Panc1 (cell line): ENCODE data around the gene SLC27A5.

Experiments used
- TF ChIP-seq, protein P1 (sequence below): fragments of 450-650 bp; IDR thresholded peaks from 2 replicates; pipeline ENCODE4 v1.5.1; 2017; ENCODE audit warnings: mild to moderate bottlenecking
- TF ChIP-seq, protein P2 (sequence below), 2 experiments: IDR thresholded peaks; 2 replicates each; pipeline ENCODE4 v1.6.1; 2011 to 2012; ENCODE audit warnings: low read depth in 2 of 2, control low read depth in 1 of 2, low read length in 1 of 2, mild to moderate bottlenecking in 1 of 2, moderate library complexity in 1 of 2; ENCODE audit not compliant: insufficient read depth in 1 of 2

DNA sequence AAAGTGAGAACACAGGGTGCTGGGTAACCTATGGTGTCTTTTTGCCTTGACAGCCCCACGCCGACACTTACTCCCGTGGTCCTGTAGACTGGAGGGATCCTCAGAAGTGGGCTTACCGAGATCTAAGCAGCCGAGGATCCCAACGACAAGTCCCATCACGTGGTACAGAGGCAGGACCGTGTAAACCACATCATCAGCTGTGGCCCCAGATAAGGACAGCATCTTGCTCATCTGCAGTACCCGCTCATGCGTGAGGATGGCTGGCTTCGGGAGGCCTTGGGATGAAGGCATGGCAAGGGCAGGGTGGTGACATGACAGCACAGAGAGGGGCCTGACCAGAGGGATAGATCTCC lies 2.1 kb downstream of the SLC27A5 start:
- TF ChIP-seq, protein P1, sequence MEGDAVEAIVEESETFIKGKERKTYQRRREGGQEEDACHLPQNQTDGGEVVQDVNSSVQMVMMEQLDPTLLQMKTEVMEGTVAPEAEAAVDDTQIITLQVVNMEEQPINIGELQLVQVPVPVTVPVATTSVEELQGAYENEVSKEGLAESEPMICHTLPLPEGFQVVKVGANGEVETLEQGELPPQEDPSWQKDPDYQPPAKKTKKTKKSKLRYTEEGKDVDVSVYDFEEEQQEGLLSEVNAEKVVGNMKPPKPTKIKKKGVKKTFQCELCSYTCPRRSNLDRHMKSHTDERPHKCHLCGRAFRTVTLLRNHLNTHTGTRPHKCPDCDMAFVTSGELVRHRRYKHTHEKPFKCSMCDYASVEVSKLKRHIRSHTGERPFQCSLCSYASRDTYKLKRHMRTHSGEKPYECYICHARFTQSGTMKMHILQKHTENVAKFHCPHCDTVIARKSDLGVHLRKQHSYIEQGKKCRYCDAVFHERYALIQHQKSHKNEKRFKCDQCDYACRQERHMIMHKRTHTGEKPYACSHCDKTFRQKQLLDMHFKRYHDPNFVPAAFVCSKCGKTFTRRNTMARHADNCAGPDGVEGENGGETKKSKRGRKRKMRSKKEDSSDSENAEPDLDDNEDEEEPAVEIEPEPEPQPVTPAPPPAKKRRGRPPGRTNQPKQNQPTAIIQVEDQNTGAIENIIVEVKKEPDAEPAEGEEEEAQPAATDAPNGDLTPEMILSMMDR, result no peak
- TF ChIP-seq, protein P2, sequence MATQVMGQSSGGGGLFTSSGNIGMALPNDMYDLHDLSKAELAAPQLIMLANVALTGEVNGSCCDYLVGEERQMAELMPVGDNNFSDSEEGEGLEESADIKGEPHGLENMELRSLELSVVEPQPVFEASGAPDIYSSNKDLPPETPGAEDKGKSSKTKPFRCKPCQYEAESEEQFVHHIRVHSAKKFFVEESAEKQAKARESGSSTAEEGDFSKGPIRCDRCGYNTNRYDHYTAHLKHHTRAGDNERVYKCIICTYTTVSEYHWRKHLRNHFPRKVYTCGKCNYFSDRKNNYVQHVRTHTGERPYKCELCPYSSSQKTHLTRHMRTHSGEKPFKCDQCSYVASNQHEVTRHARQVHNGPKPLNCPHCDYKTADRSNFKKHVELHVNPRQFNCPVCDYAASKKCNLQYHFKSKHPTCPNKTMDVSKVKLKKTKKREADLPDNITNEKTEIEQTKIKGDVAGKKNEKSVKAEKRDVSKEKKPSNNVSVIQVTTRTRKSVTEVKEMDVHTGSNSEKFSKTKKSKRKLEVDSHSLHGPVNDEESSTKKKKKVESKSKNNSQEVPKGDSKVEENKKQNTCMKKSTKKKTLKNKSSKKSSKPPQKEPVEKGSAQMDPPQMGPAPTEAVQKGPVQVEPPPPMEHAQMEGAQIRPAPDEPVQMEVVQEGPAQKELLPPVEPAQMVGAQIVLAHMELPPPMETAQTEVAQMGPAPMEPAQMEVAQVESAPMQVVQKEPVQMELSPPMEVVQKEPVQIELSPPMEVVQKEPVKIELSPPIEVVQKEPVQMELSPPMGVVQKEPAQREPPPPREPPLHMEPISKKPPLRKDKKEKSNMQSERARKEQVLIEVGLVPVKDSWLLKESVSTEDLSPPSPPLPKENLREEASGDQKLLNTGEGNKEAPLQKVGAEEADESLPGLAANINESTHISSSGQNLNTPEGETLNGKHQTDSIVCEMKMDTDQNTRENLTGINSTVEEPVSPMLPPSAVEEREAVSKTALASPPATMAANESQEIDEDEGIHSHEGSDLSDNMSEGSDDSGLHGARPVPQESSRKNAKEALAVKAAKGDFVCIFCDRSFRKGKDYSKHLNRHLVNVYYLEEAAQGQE (IDR thresholded peaks at IDR 0.05; ENCODE audit: insufficient read depth in 1 of 2, low read depth in 2 of 2, low read length in 1 of 2), result no peak
